CMK (cell line): ENCODE data around the gene PTDSS2.
"Not testable (repeated sequence)": the region's sequence is repeated elsewhere in the genome, so short reads cannot be mapped to it uniquely, and the experiment has no call there.

Experiments
- DNase-seq: peaks from one replicate; pipeline ENCODE4 v3.0.0-alpha.2; 2010; ENCODE audit warnings: low read depth

Gene PTDSS2

GRCh38 chr11:449889-450808 lies at the start of gene PTDSS2:
TSS of gene PTDSS2 (plus strand) at chr11:450279. CDS start at chr11:450456, 177 bp downstream.
- peak; percentile 82 for DNase-seq

- not testable (repeated sequence) for DNase-seq
These were observed 48.9 kb upstream of the PTDSS2 start for GRCh38 chr11:401196-401595.

DNA sequence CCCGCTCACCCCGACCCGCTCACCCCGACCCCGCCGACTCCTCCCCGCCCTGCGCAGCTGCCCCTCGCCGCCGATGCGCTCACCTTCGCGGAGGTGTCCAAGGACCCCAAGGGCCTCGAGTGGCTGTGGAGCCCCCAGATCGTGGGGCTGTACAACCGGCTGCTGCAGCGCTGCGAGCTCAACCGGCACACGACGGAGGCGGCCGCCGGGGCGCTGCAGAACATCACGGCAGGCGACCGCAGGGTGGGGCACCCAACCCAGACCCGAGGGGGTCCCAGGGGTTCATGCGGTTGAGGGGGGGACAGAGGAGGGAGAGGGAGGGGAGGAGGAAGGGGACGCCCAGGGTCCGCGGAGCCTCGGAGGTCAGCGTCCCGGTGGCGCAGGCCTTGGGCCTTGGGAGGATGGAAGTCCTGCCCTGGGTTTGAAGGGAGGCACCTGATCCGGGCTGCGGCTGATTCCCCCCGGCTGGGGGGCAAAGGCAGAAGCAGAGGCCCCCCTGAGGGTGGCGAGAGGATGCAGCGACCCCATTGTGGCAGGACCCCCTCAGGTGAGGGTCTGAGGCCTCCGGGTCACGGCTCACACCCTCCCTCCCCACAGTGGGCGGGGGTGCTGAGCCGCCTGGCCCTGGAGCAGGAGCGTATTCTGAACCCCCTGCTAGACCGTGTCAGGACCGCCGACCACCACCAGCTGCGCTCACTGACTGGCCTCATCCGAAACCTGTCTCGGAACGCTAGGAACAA lies 46.9 kb upstream of the PTDSS2 start:
- DNase-seq: no peak

- no peak for DNase-seq
These were observed 46.2 kb upstream of the PTDSS2 start for GRCh38 chr11:403761-404431.

GRCh38 chr11:404551-405264 lies 45.4 kb upstream of the PTDSS2 start:
- DNase-seq: no peak

DNA sequence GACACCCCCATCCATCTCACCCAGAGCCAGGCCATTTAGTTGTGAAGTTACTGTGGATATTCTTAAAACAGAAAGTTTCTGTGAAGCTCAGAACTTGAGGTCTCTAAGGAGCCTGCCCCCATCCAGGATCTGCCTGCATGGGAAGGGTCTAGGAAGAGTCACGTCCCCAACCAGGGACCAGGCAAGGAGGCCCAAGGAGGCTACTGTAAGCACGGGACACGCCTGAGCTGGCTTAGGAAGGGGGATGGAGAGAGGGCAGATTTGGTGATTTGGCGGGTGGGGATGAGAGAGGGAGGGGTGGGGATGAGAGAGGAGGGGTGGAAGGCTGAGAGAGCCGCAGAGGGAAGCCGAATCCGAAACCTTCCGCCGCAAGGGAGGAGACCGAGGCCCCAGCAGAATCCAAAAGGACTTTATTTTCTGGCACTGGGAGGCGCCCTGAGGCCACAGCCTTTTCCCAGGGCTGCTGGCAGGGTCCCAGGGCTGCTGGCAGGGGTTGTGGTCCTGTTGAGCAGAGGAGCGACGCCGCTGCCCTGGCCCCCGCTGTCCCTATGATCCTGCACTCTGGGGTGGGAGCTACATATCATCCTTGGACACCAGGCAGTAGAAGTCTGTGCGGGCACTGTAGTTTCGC lies 44.6 kb upstream of the PTDSS2 start:
- no peak for DNase-seq

DNA sequence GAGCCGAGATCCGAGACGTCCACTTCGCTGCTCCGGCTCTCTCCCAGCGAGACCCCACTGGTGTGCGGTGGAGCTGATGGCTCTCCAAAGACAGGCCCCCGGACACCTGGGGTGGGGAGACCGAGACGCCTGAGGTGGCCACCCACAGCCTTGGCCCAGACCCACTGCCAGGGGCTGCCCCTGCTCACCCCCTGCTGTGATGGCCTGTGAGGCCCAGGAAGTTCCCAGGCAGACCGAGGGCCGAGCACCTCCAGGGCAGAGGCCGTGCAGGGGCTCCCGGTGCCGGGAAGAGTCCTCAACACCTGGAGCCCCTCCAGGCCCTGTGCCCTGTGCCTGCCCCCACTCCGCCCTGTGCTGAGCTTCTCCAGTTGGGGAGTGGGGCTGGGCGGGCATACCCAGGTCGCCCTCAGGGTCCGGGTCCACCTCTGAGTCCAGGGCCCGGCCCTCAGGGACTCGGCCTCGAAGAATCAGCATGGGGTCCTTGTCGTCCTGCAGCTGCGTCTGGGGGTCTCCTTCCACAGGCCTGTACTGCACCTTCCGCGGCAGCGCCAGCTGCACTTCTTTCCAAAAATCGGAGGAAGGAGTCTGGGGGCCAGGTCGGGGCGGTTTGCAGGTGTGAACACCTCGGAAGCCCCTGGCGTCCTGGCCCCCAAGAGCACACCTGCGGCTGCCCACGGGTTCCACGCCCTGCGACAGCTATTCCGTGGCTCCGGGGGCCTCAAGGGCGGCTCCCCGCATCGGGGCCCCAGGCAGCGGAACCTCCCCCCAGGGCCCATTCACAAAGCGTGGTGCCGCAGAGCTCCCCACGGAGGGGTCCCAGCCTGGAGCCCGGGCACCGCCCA lies 43.9 kb upstream of the PTDSS2 start:
- DNase-seq: no peak

- DNase-seq: peak; percentile 87
These were observed 43.1 kb upstream of the PTDSS2 start for GRCh38 chr11:406796-407650.

- no peak for DNase-seq
These were observed 42.4 kb upstream of the PTDSS2 start for GRCh38 chr11:407651-408123.

GRCh38 chr11:408154-409007 lies 41.7 kb upstream of the PTDSS2 start:
- DNase-seq: no peak

GRCh38 chr11:409008-409599 lies 41.0 kb upstream of the PTDSS2 start:
- no peak for DNase-seq

GRCh38 chr11:409600-410483 lies 40.2 kb upstream of the PTDSS2 start:
- DNase-seq: no peak

- DNase-seq: not testable (repeated sequence)
These were observed 39.4 kb upstream of the PTDSS2 start for GRCh38 chr11:410711-411110.

GRCh38 chr11:411520-411919 lies 38.6 kb upstream of the PTDSS2 start:
- DNase-seq: not testable (repeated sequence)

DNA sequence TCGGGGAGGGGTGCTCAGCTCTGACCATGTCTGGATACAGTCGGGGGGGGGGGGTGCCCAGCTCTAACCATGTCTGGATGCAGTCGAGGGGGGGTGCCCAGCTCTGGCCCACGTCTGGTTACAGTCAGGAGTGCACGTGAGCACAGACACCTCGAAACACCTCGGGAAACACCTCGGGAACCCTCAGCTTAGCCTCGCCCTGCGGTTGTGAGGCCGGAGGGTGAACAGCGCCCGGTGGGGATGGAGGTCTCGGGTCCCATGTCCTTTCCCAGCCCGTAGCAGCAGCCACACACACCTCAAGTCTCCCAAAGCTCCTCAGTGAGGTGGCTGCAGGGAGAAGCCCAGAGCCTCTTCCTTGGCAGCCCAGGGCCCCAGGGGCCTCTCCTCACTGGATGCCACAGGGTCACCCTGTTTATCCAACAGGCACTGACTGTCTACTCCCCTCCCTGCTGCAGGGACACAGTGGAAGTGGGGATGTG lies 37.4 kb upstream of the PTDSS2 start:
- no peak for DNase-seq

- no peak for DNase-seq
These were observed 36.7 kb upstream of the PTDSS2 start for GRCh38 chr11:413120-414081.
